ENCODE data around the gene CHRNA7.

Gene CHRNA7

GRCh38 chr15:32096213-32096612 lies 65.9 kb downstream of the CHRNA7 start:
- no peaks in the 10 kb centered on the region for H3K27me3 ChIP-seq (ENCODE audit: control insufficient read depth, insufficient read depth, low read length)
- no peak overlapping the region for H3K9ac ChIP-seq (ENCODE audit: low read length)
- no peaks in the 10 kb centered on the region for H3K36me3 ChIP-seq (ENCODE audit: control insufficient read depth, insufficient read depth, low read length)

DNA sequence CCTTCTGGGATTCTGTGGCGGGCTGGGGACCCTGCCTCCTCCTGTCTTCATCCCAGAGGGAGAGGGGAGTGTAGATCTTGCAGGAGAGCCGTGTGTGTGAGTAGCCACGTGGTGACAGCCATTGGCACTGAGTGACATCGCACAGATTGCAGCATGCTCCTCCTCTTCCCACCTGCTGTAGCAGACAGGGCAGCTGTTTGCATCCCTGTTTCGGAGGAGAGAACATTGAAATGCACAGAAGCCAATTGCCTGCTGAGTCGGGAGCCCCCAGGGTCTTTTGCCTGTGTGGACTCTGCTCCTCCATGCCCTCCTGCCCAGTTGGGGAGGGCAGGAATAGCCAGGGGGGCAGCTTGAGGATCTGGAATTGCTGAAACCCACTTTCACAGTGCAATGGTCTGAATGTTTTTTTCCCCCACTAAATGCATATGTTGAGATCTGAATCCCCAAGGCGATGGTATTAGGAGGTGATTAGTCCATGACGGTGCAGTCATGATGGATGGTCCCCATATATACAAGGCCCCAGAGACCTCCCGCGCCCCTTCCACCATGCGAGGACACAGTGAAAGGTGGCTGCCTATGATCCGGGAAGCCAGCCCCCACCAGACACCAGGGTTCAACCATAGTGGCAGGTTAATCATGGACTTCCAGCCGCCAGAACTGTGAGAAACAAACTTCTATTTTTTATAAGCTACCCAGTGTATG lies 66.8 kb downstream of the CHRNA7 start:
- Histone ChIP-seq H3K27ac (ENCODE audit: low read depth, low read length) (no peak overlapping the region), H3K4me1 (ENCODE audit: control insufficient read depth, insufficient read depth, low read length) (no peaks in the 10 kb centered on the region), H3K27me3 (ENCODE audit: control insufficient read depth, insufficient read depth, low read length) (no peaks in the 10 kb centered on the region), H3K4me3 (ENCODE audit: low read length) (no peak overlapping the region), H3K9ac (ENCODE audit: low read length) (no peak overlapping the region), H3K36me3 (ENCODE audit: control insufficient read depth, insufficient read depth, low read length) (no peaks in the 10 kb centered on the region)

More at GRCh38 chr15:32096213-32096612, 65.9 kb downstream of the CHRNA7 start:
- Histone ChIP-seq H3K4me1 (ENCODE audit: control insufficient read depth, insufficient read depth, low read length) (no peaks in the 10 kb centered on the region), H3K4me3 (ENCODE audit: low read length) (no peak overlapping the region), H3K27ac (ENCODE audit: low read depth, low read length) (no peak overlapping the region)

DNA sequence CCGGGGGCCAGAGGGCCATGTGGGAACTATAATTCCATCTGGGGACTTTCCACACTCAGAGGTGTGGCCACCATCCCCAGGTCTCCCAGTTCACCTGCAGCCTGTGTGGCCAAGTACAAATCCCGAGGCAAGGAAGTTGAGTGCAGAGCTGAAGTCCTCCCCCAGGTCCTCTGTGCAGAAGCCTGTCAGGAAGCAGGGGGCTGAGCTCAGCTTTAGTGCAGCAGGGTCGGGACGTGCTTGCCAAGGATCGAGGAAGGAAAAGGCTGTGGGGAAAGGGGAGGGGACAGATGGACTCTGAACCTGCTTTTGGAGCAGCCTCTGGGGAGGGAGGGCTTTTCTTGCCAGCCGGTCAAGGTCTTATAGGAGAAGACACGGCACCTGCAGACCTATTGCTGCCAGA lies 67.7 kb downstream of the CHRNA7 start:
- Histone ChIP-seq H3K27ac (ENCODE audit: low read depth, low read length) (no peak overlapping the region), H3K4me3 (ENCODE audit: low read length) (no peak overlapping the region), H3K36me3 (ENCODE audit: control insufficient read depth, insufficient read depth, low read length) (no peaks in the 10 kb centered on the region), H3K4me1 (ENCODE audit: control insufficient read depth, insufficient read depth, low read length) (no peaks in the 10 kb centered on the region), H3K27me3 (ENCODE audit: control insufficient read depth, insufficient read depth, low read length) (no peaks in the 10 kb centered on the region), H3K9ac (ENCODE audit: low read length) (no peak overlapping the region)

- Histone ChIP-seq H3K27me3 (ENCODE audit: control insufficient read depth, insufficient read depth, low read length) (no peaks in the 10 kb centered on the region), H3K36me3 (ENCODE audit: control insufficient read depth, insufficient read depth, low read length) (no peaks in the 10 kb centered on the region), H3K9ac (ENCODE audit: low read length) (no peak overlapping the region), H3K27ac (ENCODE audit: low read depth, low read length) (no peak overlapping the region), H3K4me1 (ENCODE audit: control insufficient read depth, insufficient read depth, low read length) (no peaks in the 10 kb centered on the region), H3K4me3 (ENCODE audit: low read length) (no peak overlapping the region)
These were observed 68.9 kb downstream of the CHRNA7 start for GRCh38 chr15:32099097-32099785.

DNA sequence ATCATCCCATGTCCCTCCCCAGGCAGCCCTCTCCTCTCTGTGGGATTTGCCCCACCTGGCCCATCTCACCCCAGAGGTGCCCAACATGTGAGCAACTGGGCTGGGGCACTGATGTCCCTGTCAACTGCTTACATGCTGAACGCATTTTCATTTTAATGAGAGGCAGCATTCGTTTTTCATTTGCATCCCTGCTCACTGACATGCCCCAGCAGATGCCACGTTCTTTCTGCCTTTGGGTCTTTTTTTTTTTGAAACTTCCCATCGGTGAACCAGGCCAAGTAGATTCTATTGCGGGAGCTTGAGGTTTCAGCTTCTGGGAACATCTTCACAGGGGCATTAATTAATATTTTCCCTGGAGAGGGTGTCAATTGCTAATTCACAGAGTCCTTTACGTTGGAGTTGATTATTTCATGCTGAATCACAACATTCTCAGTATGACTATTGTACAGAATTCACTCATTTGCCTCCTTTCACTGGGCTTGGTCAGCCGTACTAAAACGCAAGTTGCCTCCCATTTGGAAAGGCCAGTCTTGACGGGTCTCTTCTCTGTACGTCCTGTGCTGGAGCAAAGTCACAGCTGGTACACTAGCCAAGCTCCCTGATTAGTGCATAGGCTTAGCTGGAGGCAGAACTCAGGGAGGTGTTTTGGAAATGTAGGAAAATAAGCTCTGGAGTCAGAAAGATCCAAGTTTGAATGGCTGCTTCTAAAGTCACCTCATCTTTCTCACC lies 69.8 kb downstream of the CHRNA7 start:
- H3K36me3 ChIP-seq (ENCODE audit: control insufficient read depth, insufficient read depth, low read length) = no peaks in the 10 kb centered on the region
- H3K9ac ChIP-seq (ENCODE audit: low read length) = no peak overlapping the region
- no peak overlapping the region for H3K27ac ChIP-seq (ENCODE audit: low read depth, low read length)
- H3K4me1 ChIP-seq (ENCODE audit: control insufficient read depth, insufficient read depth, low read length) = no peaks in the 10 kb centered on the region
- no peak overlapping the region for H3K4me3 ChIP-seq (ENCODE audit: low read length)
- H3K27me3 ChIP-seq (ENCODE audit: control insufficient read depth, insufficient read depth, low read length) = no peaks in the 10 kb centered on the region

DNA sequence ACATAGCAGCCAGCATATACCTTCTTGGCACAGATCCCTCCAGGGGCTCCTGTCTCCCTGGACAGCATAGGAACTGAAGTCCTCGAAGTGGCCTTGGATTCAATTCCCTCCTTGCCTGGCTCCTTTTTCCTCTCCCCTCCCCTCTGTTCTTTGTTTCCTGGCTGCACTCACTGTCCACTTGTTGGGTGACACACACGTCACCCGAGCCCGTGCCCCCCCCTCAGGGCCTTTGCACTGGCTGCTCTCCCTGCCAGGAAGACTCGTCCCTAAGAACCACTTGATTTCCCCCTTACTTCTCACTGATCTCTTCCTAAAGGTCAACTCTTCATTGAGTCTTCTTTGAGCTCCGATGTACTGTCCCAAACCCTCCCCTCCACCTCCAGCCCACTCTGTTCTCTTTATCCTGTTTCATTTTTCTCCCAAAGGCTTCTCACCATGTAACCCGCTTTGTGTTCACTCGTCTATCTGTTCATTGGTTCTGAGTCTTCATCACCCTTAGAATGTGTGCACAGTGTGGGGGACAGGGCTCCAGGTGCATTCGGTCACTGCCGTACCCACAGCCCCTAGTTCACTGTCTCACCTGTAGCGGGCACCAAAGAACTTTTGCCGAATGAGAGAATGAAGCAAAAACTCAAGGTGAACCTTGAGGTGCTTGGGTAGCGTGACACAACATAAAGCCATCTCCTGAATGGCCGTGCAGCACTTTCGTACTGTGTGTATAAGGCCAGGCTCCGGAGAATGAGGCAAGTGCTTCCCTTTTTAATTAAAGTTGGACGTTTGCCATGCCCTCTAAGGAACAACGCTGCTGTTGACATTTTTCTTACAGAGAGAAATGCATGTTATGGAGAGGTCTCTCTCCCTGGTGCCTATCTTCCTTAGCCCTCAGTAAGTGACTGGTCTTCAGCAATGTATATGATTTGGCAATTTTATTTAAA lies 74.0 kb downstream of the CHRNA7 start:
- Histone ChIP-seq H3K27me3 (ENCODE audit: control insufficient read depth, insufficient read depth, low read length) (no peaks in the 10 kb centered on the region), H3K9ac (ENCODE audit: low read length) (no peak overlapping the region), H3K4me3 (ENCODE audit: low read length) (no peak overlapping the region), H3K4me1 (ENCODE audit: control insufficient read depth, insufficient read depth, low read length) (no peaks in the 10 kb centered on the region), H3K27ac (ENCODE audit: low read depth, low read length) (no peak overlapping the region), H3K36me3 (ENCODE audit: control insufficient read depth, insufficient read depth, low read length) (no peaks in the 10 kb centered on the region)

GRCh38 chr15:32105258-32106241 lies 75.2 kb downstream of the CHRNA7 start:
- no peak overlapping the region for H3K27ac ChIP-seq (ENCODE audit: low read depth, low read length)
- no peaks in the 10 kb centered on the region for H3K4me1 ChIP-seq (ENCODE audit: control insufficient read depth, insufficient read depth, low read length)
- no peak overlapping the region for H3K4me3 ChIP-seq (ENCODE audit: low read length)
- no peak overlapping the region for H3K9ac ChIP-seq (ENCODE audit: low read length)
- H3K27me3 ChIP-seq (ENCODE audit: control insufficient read depth, insufficient read depth, low read length) = no peaks in the 10 kb centered on the region
- H3K36me3 ChIP-seq (ENCODE audit: control insufficient read depth, insufficient read depth, low read length) = no peaks in the 10 kb centered on the region

DNA sequence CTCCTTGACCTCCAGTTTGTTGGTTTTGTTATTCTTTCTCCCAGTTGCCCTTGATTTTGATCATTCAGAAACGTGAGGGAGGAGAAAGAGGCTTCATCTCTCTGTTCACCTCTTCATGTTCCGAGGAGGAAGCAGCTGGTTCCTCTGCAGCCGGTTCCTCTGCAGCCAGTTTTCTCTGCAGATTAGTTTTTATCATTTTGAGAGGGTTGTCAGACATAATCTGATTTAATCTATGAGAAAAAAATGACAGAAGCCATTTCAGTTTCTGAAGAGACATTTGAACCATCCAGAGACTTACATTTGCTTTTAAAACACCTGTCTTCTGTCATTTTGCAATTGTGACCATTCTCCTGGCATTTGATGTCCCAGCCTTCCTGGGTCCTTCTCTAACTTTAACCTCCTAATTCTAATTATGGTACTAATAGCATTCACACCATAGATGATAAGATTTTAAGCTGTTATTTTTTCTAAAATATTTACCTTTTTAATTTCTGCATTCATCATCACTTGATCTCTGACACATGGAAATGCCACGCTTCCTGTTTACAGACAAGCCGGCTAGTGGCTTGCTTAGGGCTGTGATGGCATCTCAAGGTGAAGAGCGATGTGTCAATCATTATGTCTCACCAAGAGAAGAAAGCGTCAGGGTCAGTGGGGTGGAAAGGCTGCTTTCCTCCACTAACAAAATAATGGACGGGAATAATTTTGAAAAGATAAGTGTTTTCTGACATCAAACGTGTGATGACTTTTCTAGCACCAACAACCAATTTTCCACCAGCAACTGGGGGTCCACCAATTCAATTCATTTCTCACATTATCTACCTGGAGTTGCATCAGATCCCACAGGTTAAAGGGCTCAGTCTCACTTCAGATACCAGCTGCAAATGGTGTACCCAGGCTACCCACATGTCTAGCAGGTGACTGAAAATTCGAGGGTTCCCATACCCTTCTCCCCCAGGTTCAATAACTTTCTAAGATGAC lies 76.4 kb downstream of the CHRNA7 start:
- H3K27ac ChIP-seq (ENCODE audit: low read depth, low read length) = no peak overlapping the region
- no peaks in the 10 kb centered on the region for H3K36me3 ChIP-seq (ENCODE audit: control insufficient read depth, insufficient read depth, low read length)
- no peak overlapping the region for H3K4me3 ChIP-seq (ENCODE audit: low read length)
- no peaks in the 10 kb centered on the region for H3K4me1 ChIP-seq (ENCODE audit: control insufficient read depth, insufficient read depth, low read length)
- no peaks in the 10 kb centered on the region for H3K27me3 ChIP-seq (ENCODE audit: control insufficient read depth, insufficient read depth, low read length)
- H3K9ac ChIP-seq (ENCODE audit: low read length) = no peak overlapping the region

DNA sequence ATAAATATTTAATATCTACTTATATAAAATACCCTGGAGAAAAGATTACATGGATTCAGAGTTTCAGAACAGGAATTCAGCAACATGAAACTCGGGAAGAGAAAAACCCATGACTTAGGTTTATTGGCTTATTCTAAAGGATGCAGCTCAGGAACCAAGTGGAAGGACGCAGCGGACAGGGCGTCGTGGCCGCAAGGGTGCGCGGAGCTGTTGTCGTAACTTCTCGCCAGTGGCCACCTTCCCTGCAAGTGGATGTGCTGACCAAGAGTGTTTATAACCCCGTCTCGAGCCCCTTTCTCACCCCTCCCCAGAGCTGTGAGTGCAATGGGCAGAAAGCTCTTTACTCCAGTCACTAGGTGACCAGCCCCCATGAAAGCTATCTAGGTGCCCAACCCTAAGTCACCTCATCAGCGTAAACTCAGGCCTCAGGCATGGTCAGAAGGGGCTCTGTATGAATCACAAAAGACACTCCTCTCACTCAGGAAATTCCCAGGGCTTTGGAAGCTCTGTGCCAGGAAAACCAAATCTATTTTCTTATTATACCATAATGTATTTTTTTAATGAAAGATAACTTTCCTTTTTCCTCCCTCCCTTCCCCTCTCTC lies 77.3 kb downstream of the CHRNA7 start:
- Histone ChIP-seq H3K4me1 (ENCODE audit: control insufficient read depth, insufficient read depth, low read length) (no peaks in the 10 kb centered on the region), H3K4me3 (ENCODE audit: low read length) (no peak overlapping the region), H3K36me3 (ENCODE audit: control insufficient read depth, insufficient read depth, low read length) (no peaks in the 10 kb centered on the region), H3K9ac (ENCODE audit: low read length) (no peak overlapping the region), H3K27ac (ENCODE audit: low read depth, low read length) (no peak overlapping the region), H3K27me3 (ENCODE audit: control insufficient read depth, insufficient read depth, low read length) (no peaks in the 10 kb centered on the region)

DNA sequence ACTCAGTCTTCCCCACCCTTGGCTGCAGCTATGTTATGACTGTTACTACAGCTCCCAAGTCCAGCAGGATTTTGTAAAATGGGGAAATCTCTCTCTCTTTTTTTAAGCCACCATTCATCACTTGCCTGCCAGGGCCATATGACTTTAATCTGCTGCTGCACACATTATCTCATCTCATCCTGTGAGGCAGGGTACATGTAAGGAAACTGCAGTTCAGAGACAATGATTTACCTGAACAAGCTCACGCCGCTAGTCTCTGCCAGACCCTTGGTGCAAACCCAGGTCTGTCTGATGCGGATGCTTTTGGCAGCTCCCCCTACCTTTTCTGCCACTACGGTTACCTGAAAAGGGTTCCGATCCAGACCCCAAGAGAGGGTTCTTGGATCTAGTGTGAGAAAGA lies 78.3 kb downstream of the CHRNA7 start:
- no peaks in the 10 kb centered on the region for H3K27me3 ChIP-seq (ENCODE audit: control insufficient read depth, insufficient read depth, low read length)
- H3K9ac ChIP-seq (ENCODE audit: low read length) = no peak overlapping the region
- no peak overlapping the region for H3K4me3 ChIP-seq (ENCODE audit: low read length)
- no peak overlapping the region for H3K27ac ChIP-seq (ENCODE audit: low read depth, low read length)
- H3K4me1 ChIP-seq (ENCODE audit: control insufficient read depth, insufficient read depth, low read length) = no peaks in the 10 kb centered on the region
- no peaks in the 10 kb centered on the region for H3K36me3 ChIP-seq (ENCODE audit: control insufficient read depth, insufficient read depth, low read length)
